ENCODE results near the gene ITGB7. TPM values are rescaled to one million over a fixed set of nuclear protein-coding genes. Genes with fewer than 3 reads are reported as not detected.

Gene ITGB7
- total and polyA plus RNA-seq, 10 of the 15 experiments (the other 5 are each of a cell fraction or from before 2014, with no cell fraction given), result 54.5 to 487 (median 252) TPM

DNA sequence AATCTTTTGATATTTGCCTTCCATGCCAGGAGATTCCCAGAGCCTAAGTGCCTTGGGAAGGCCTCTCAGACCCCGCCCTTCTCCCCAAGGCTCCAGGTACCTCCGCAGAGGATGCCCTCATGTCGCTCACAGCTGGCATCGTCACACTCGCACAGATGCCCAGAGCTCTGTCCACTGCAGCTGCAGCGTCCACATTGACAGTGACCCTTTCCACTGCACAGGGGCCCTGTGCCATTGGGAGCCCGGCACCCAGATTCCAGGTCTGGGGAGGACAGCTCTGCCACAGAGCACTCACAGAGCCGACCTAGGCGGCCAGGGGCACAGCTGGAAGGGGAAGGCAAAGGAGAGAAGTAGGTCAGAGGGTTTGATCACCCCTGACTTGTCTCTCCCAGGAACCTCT is 14.0 kb downstream of the ITGB7 start:
- BruUV-seq (replicated peaks), result no TSS peak

More for the DNA sequence above, 14.0 kb downstream of the ITGB7 start:
- TF ChIP-seq YBX1 (IDR thresholded peaks at IDR 0.05) (no peak), MTA3 (IDR thresholded peaks at IDR 0.05; ENCODE audit: borderline replicate concordance, low read length) (no peak), ZSCAN29 (IDR thresholded peaks at IDR 0.05) (no peak), RCOR1 (conservative IDR thresholded peaks at IDR 0.05; ENCODE audit: low read depth, low read length) (no peak), POLR2A (IDR thresholded peaks at IDR 0.05; ENCODE audit: low read depth, low read length) (0 out of 2 replicates have a peak, but pooled peaks have one; percentile 13), FOXK2 (IDR thresholded peaks at IDR 0.05) (no peak), SUZ12 (IDR thresholded peaks at IDR 0.05; ENCODE audit: unreplicated experiment) (no peak), E4F1 (IDR thresholded peaks at IDR 0.05; ENCODE audit: borderline replicate concordance, partially characterized antibody) (no peak), NR2F1 (conservative IDR thresholded peaks at IDR 0.05) (no peak)
- ChIA-PET RAD21 (ENCODE audit: unreplicated experiment) (no interaction called here), CTCF (interaction anchor here (1.0 to 1.7 kb wide), 2 partner anchors 10 to 33 kb away, joined by 4 to 8 read pairs; no protein-coding TSS in a partner anchor), SMC1A (ENCODE audit: uncharacterized antibody, unreplicated experiment) (interaction anchor here (1.4 kb wide), 1 partner anchor 10 kb away, joined by 4 read pairs; no protein-coding TSS in a partner anchor), POLR2A (interaction anchor here (0.8 to 1.1 kb wide), 2 partner anchors 33 to 81 kb away, joined by 3 to 4 read pairs; no protein-coding TSS in a partner anchor)
- intact Hi-C loops (cut with micrococcal nuclease; ENCODE audit: unreplicated experiment), result no loop called here
- Histone ChIP-seq H3K9me3 (replicated peaks; ENCODE audit: control insufficient read depth, insufficient read depth, low read length) (no peaks in the 10 kb centered on the region), H3K36me3 (ENCODE audit: control insufficient read depth in 2 of 2, insufficient read depth in 2 of 2, low read length in 1 of 2) (peaks cover 47 to 70% of the 10 kb centered on the region in 2 experiments), H3K4me2 (ENCODE audit: control insufficient read depth, insufficient read depth) (no peak overlapping the region), H2AFZ (ENCODE audit: control insufficient read depth, low read depth, low read length) (no peak overlapping the region), H4K20me1 (ENCODE audit: control insufficient read depth, insufficient read depth) (no peaks in the 10 kb centered on the region), H3K9ac (ENCODE audit: control insufficient read depth, insufficient read depth, low read length) (no peak overlapping the region), H3K27me3 (replicated peaks in 1 of 2; ENCODE audit: control insufficient read depth in 2 of 2, insufficient read depth in 2 of 2, low read length in 1 of 2) (no peaks in the 10 kb centered on the region), H3K4me3 (no peak overlapping the region), H3K79me2 (ENCODE audit: control insufficient read depth, insufficient read depth, low read length) (no peaks in the 10 kb centered on the region), H3K27ac (ENCODE audit: control insufficient read depth, insufficient read depth) (no peak overlapping the region), H3K4me1 (ENCODE audit: control insufficient read depth, insufficient read depth, low read length) (peaks cover 3% of the 10 kb centered on the region; the same call in 1 of the 2 replicates)
- no peak for ATAC-seq
- WGBS (ENCODE audit: insufficient coverage, insufficient replicate concordance, low lambda C conversion rate, missing lambda C conversion rate), result 99% methylated on average over 9 of the region's 9 CpGs
- in situ Hi-C loops (cut with MboI), result no loop called here
- no peak for DNase-seq (ENCODE audit: low read depth, low spot score)
- FAIRE-seq, result no peak

Measured in GM12878 (cell line).